Measurements from ENCODE around the gene JPH3.

GRCh38 chr16:87626401-87626800 lies 24.1 kb downstream of the JPH3 start:
- TF ChIP-seq CTCF (conservative IDR thresholded peaks at IDR 0.05; ENCODE audit: low read depth, low read length) (no peak), EZH2 (IDR thresholded peaks at IDR 0.05; ENCODE audit: borderline replicate concordance, low read depth, low read length, poor library complexity, severe bottlenecking) (no peak)

All from A673 (cell line).